WERI-Rb-1 (cell line): ENCODE results near the gene KLHL36.

ENCODE experiments used
- DNase-seq: peaks from one replicate; pipeline ENCODE4 v3.0.0-alpha.2; 2020
- H3K27ac ChIP-seq: fragments of 250-450 bp; sonication (Bioruptor Pico); 2 replicates; pipeline ENCODE4 v1.5.1; 2020; ENCODE audit warnings: mild to moderate bottlenecking, moderate library complexity
- H3K27me3 ChIP-seq: fragments of 250-450 bp; sonication (Bioruptor Pico); 2 replicates; pipeline ENCODE4 v1.5.1; 2021; ENCODE audit warnings: mild to moderate bottlenecking, low read depth, moderate library complexity; ENCODE audit not compliant: insufficient read depth, severe bottlenecking
- H3K36me3 ChIP-seq: fragments of 250-450 bp; sonication (Bioruptor Pico); 2 replicates; pipeline ENCODE4 v1.5.1; 2020; ENCODE audit warnings: mild to moderate bottlenecking, moderate library complexity
- H3K4me3 ChIP-seq: 2 replicates; pipeline ENCODE4 v1.5.1; 2011; ENCODE audit warnings: low read depth, mild to moderate bottlenecking, control low read depth, low read length
- H3K9me3 ChIP-seq: fragments of 250-450 bp; sonication (Bioruptor Pico); 2 replicates; pipeline ENCODE4 v1.5.1; 2021; ENCODE audit warnings: mild to moderate bottlenecking, moderate library complexity; ENCODE audit not compliant: severe bottlenecking
- CTCF ChIP-seq: IDR thresholded peaks from 2 replicates; pipeline ENCODE4 v1.5.1; 2011; ENCODE audit warnings: low read depth, mild to moderate bottlenecking, control low read depth, inconsistent platforms, low read length

The KLHL36 gene

GRCh38 chr16:84699712-84700445 lies 51.6 kb downstream of the KLHL36 start, which contains the start of gene USP10:
USP10 (plus strand) TSS chr16:84700000; CDS start chr16:84700091, 91 bp downstream.
- Histone ChIP-seq H3K9me3 (no peaks in the 10 kb centered on the region), H3K36me3 (no peaks in the 10 kb centered on the region), H3K27me3 (no peaks in the 10 kb centered on the region), H3K4me3 (peak within 1 kb of the TSS; percentile 61), H3K27ac (peak within 1 kb of the TSS; percentile 82)
- no peak for TF ChIP-seq CTCF
- DNase-seq = peak; percentile 61

- H3K27ac ChIP-seq = peak overlapping the region; percentile 82
- peak overlapping the region; percentile 61 for H3K4me3 ChIP-seq
- DNase-seq = no peak
- no peaks in the 10 kb centered on the region for H3K9me3 ChIP-seq
- no peaks in the 10 kb centered on the region for H3K27me3 ChIP-seq
- H3K36me3 ChIP-seq = no peaks in the 10 kb centered on the region
- TF ChIP-seq CTCF = no peak
These were observed 52.4 kb downstream of the KLHL36 start for GRCh38 chr16:84700446-84701300.

GRCh38 chr16:84703681-84704080 lies 55.4 kb downstream of the KLHL36 start:
- Histone ChIP-seq H3K36me3 (no peaks in the 10 kb centered on the region), H3K27ac (no peak overlapping the region), H3K27me3 (no peaks in the 10 kb centered on the region), H3K9me3 (no peaks in the 10 kb centered on the region), H3K4me3 (no peak overlapping the region)
- DNase-seq = peak; percentile 8
- TF ChIP-seq CTCF = no peak

GRCh38 chr16:84704253-84704652 lies 55.9 kb downstream of the KLHL36 start:
- DNase-seq = no peak
- no peak overlapping the region for H3K27ac ChIP-seq

GRCh38 chr16:84706856-84707255 lies 58.5 kb downstream of the KLHL36 start:
- no peak for TF ChIP-seq CTCF
- Histone ChIP-seq H3K4me3 (no peak overlapping the region), H3K27ac (no peak overlapping the region), H3K36me3 (no peaks in the 10 kb centered on the region), H3K27me3 (no peaks in the 10 kb centered on the region), H3K9me3 (no peaks in the 10 kb centered on the region)
- DNase-seq = no peak

More at GRCh38 chr16:84704253-84704652, 55.9 kb downstream of the KLHL36 start:
- Histone ChIP-seq H3K27me3 (no peaks in the 10 kb centered on the region), H3K36me3 (no peaks in the 10 kb centered on the region), H3K9me3 (no peaks in the 10 kb centered on the region), H3K4me3 (no peak overlapping the region)
- TF ChIP-seq CTCF = no peak
